ENCODE results near the gene ZNF503.

Gene ZNF503

GRCh38 chr10:75406462-75407223 is 5.1 kb upstream of the ZNF503 start:
- no peak for DNase-seq

- no peak for DNase-seq
Measured at GRCh38 chr10:75405598-75406461, 4.3 kb upstream of the ZNF503 start.

GRCh38 chr10:75404815-75405597 is 3.4 kb upstream of the ZNF503 start:
- peak; percentile 53 for DNase-seq

- peak; percentile 56 for DNase-seq
Measured at GRCh38 chr10:75403939-75404814, 2.6 kb upstream of the ZNF503 start.

GRCh38 chr10:75403144-75403938 is 1.8 kb upstream of the ZNF503 start:
- peak; percentile 70 for DNase-seq

GRCh38 chr10:75402486-75403143 is 1.1 kb upstream of the ZNF503 start:
- DNase-seq: no peak

GRCh38 chr10:75400771-75401568 is 594 bp downstream of the ZNF503 start:
- DNase-seq: peak; percentile 67

GRCh38 chr10:75400163-75400770 is 1.3 kb downstream of the ZNF503 start:
- peak; percentile 60 for DNase-seq

GRCh38 chr10:75399461-75400162 is 2.0 kb downstream of the ZNF503 start:
- peak; percentile 91 for DNase-seq

- DNase-seq: peak; percentile 65
Measured at GRCh38 chr10:75398692-75399460, 2.7 kb downstream of the ZNF503 start.

GRCh38 chr10:75398200-75398691 is 3.3 kb downstream of the ZNF503 start:
- no peak for DNase-seq

- peak; percentile 65 for DNase-seq
Measured at GRCh38 chr10:75397496-75398199, 3.9 kb downstream of the ZNF503 start.

GRCh38 chr10:75396631-75397495 is 4.7 kb downstream of the ZNF503 start:
- DNase-seq: peak; percentile 69

- peak; percentile 60 for DNase-seq
Measured at GRCh38 chr10:75395932-75396630, 5.5 kb downstream of the ZNF503 start.
